Measurements from ENCODE around the gene GNL3.

DNA sequence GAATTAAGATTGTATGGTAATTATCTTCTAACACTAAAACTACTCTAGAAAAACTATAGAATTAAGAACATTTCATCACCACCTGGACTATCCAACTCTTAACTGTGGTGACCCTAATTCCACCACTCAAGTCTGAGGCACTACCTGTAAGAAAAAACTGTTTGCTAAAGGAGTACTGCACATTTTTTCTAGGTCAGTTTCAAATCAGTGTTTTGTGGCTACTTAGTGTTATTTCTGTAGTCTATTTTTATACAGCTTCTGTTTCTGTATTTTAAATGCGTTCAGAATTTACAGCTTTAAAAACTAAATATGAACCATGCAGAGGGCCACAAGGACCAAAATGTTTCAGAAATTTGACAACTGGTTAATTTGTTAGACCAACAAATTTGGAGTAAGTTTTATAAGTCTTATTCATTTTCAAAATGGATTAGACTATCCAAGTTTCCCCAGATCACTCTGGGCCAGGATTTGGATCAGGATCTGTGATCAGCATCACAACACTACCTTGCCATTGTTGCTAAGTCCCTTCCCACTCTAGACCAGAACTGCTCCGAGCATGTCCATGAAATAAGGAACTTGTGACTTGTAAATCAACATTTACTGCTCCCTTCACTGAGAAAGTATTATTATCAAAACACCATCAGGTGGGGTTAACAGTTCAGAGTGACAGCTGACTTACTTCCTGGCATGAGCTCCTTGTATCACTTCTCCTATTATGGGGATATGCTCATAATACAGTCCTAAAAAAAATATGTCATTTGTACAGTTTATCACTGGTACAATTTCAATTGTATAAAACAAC is 11.2 kb downstream of the GNL3 start:
- TF ChIP-seq POLR2A (IDR thresholded peaks at IDR 0.05; ENCODE audit: low read length): no peak
- no peak for TF ChIP-seq GATA1 (IDR thresholded peaks at IDR 0.05; ENCODE audit: low read depth, low read length)
